Trophoblast cell (in vitro differentiated cells and primary cell): ENCODE measurements around the gene CNOT6.
A peak's percentile ranks its signal among the peaks of the same experiment; 100 is the strongest.

Experiments used
- DNase-seq, 2 donors: peaks; one replicate each; pipeline ENCODE4 v3.0.0-alpha.2; 2016
- H2AFZ ChIP-seq: 2 replicates; pipeline ENCODE4 v1.6.1; 2013; ENCODE audit warnings: low read length, moderate library complexity, mild to moderate bottlenecking; ENCODE audit not compliant: insufficient read depth, poor library complexity
- H2AK5ac ChIP-seq: 2 replicates; pipeline ENCODE4 v1.6.1; 2013; ENCODE audit warnings: mild to moderate bottlenecking, low read length
- H2BK120ac ChIP-seq: 2 replicates; pipeline ENCODE4 v1.6.1; 2013; ENCODE audit warnings: low read length, mild to moderate bottlenecking, moderate library complexity; ENCODE audit not compliant: insufficient read depth, poor library complexity
- H2BK12ac ChIP-seq: 2 replicates; pipeline ENCODE4 v1.6.1; 2013; ENCODE audit warnings: mild to moderate bottlenecking, low read length, moderate library complexity
- H2BK5ac ChIP-seq: 2 replicates; pipeline ENCODE4 v1.6.1; 2013; ENCODE audit warnings: low read length, low read depth, moderate library complexity, mild to moderate bottlenecking; ENCODE audit not compliant: poor library complexity
- H3K14ac ChIP-seq: 2 replicates; pipeline ENCODE4 v1.6.1; 2013; ENCODE audit warnings: mild to moderate bottlenecking, low read length
- H3K18ac ChIP-seq: 2 replicates; pipeline ENCODE4 v1.6.1; 2013; ENCODE audit warnings: mild to moderate bottlenecking, low read length
- H3K23ac ChIP-seq: 2 replicates; pipeline ENCODE4 v1.6.1; 2013; ENCODE audit warnings: low read length
- H3K27ac ChIP-seq: 2 replicates; pipeline ENCODE4 v1.5.1; 2013; ENCODE audit warnings: low read depth, mild to moderate bottlenecking, inconsistent platforms, low read length, moderate library complexity
- H3K27me3 ChIP-seq: 2 replicates; pipeline ENCODE4 v1.6.1; 2013; ENCODE audit warnings: inconsistent platforms, mild to moderate bottlenecking, low read length, moderate library complexity; ENCODE audit not compliant: insufficient read depth
- H3K36me3 ChIP-seq, 2 experiments: 1 replicate in 1 of 2; 2 replicates in 1 of 2; pipeline ENCODE4 v1.6.1; 2013; ENCODE audit warnings: low read length in 2 of 2, mild to moderate bottlenecking in 2 of 2, moderate library complexity in 1 of 2; ENCODE audit not compliant: insufficient read depth in 2 of 2, control insufficient read depth in 1 of 2
- H3K4ac ChIP-seq: 2 replicates; pipeline ENCODE4 v1.6.1; 2013; ENCODE audit warnings: low read depth, mild to moderate bottlenecking, low read length, moderate library complexity
- H3K4me1 ChIP-seq, 2 experiments: 1 replicate in 1 of 2; 2 replicates in 1 of 2; pipeline ENCODE4 v1.6.1; 2013; ENCODE audit warnings: low read length in 2 of 2, mild to moderate bottlenecking in 2 of 2, moderate library complexity in 1 of 2; ENCODE audit not compliant: insufficient read depth in 2 of 2, control insufficient read depth in 1 of 2
- H3K4me2 ChIP-seq: 2 replicates; pipeline ENCODE4 v1.6.1; 2013; ENCODE audit warnings: inconsistent platforms, mild to moderate bottlenecking, low read length, moderate library complexity
- H3K4me3 ChIP-seq: 2 replicates; pipeline ENCODE4 v1.5.1; 2013; ENCODE audit warnings: mild to moderate bottlenecking, low read depth, low read length, inconsistent platforms
- H3K79me1 ChIP-seq: one replicate; pipeline ENCODE4 v1.6.1; 2013; ENCODE audit warnings: low read length
- H3K79me2 ChIP-seq: 2 replicates; pipeline ENCODE4 v1.6.1; 2013; ENCODE audit warnings: low read length, mild to moderate bottlenecking; ENCODE audit not compliant: control insufficient read depth, insufficient read depth, poor library complexity
- H3K9ac ChIP-seq: 2 replicates; pipeline ENCODE4 v1.6.1; 2013; ENCODE audit warnings: mild to moderate bottlenecking, low read length
- H3K9me3 ChIP-seq: 2 replicates; pipeline ENCODE4 v1.6.1; 2013; ENCODE audit warnings: low read depth, mild to moderate bottlenecking, control low read depth, inconsistent platforms, low read length; ENCODE audit not compliant: insufficient read depth
- H4K12ac ChIP-seq: 2 replicates; pipeline ENCODE4 v1.6.1; 2013; ENCODE audit warnings: low read depth, mild to moderate bottlenecking, low read length, moderate library complexity
- H4K8ac ChIP-seq: 2 replicates; pipeline ENCODE4 v1.6.1; 2013; ENCODE audit warnings: low read depth, mild to moderate bottlenecking, low read length, moderate library complexity
- H4K91ac ChIP-seq: one replicate; pipeline ENCODE4 v1.6.1; 2013; ENCODE audit warnings: low read depth, mild to moderate bottlenecking, low read length, moderate library complexity
- WGBS: extraction: QIAGEN DNeasy Blood & Tissue Kit; methylation state at CpG from one replicate; pipeline ENCODE4 v1.1.7; 2013; ENCODE audit warnings: missing lambda C conversion rate; ENCODE audit not compliant: insufficient read length, insufficient coverage; ENCODE audit errors: extremely low coverage; 5-methylcytosine and 5-hydroxymethylcytosine counted together

The CNOT6 gene

DNA sequence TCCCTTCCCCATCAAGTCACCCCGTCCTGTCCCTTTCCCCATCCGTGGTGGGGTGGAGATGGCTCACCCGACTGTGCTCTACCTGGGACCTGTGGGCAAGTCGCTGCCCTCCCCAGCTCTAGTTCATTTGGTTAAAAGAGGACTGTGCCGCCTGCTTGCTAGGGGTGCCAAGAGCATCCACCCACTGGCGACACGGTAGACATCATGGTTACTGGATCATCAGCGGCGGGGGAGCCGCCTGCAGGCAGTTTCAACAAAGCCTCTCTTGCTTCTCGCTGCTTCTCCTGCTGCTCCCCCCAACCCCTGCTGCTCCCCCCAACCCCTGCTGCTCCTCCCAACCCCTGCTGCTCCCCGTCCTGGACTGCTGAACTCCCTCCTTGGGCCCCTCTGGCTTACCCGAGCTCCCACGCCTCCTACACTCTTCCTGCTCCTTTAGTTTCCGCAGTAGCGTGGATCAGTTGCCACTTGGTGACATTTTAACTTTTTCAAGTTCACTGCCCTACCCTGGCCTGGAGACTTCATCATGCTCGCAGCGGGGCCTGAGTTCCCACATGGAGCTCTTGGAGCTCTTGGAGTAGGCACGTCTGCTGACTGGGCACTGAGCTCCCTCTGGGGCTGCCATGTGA, 119.1 kb downstream of the CNOT6 start:
- no peak overlapping the region for H4K91ac ChIP-seq
- no peak overlapping the region for H2AK5ac ChIP-seq
- no peaks in the 10 kb centered on the region for H3K27me3 ChIP-seq
- no peak overlapping the region for H2BK5ac ChIP-seq
- H4K8ac ChIP-seq: no peak overlapping the region
- no peak overlapping the region for H2BK12ac ChIP-seq
- no peak overlapping the region for H3K23ac ChIP-seq
- H3K18ac ChIP-seq: no peak overlapping the region
- H3K79me1 ChIP-seq: no peaks in the 10 kb centered on the region
- no peak overlapping the region for H3K27ac ChIP-seq
- H3K4me1 ChIP-seq: no peaks in the 10 kb centered on the region
- no peaks in the 10 kb centered on the region for H3K79me2 ChIP-seq
- H3K4me2 ChIP-seq: no peak overlapping the region
- no peak overlapping the region for H2AFZ ChIP-seq
- no peak overlapping the region for H3K4ac ChIP-seq
- no peak overlapping the region for H3K4me3 ChIP-seq
- peaks cover 3% of the 10 kb centered on the region for H3K9me3 ChIP-seq
- H2BK120ac ChIP-seq: no peak overlapping the region
- H4K12ac ChIP-seq: no peak overlapping the region
- no peak overlapping the region for H3K14ac ChIP-seq
- no CpG with 5 or more reads among the region's 19 CpGs for WGBS
- no peaks in the 10 kb centered on the region for H3K36me3 ChIP-seq
- no peak overlapping the region for H3K9ac ChIP-seq
- DNase-seq: no peak

DNA sequence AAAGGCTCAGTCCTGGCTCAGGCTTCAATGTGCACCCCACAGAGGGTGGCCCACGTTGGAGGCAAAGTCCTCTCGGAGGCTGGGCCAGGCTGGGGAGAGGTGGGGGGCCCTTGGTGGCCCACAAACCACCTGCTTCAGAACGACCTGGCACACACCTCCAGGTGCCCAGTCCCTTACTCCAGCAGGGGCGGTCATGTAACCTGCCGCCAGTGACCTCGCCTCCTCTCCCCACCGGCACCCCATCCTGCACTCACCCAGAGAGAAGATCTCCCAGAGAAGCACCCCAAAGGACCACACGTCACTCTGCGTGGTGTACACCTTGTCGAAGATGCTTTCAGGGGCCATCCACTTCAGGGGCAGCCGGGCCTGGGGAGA, 119.6 kb downstream of the CNOT6 start:
- Histone ChIP-seq H2AFZ (no peak overlapping the region), H3K23ac (no peak overlapping the region), H4K12ac (no peak overlapping the region), H3K9me3 (peaks cover 3% of the 10 kb centered on the region), H3K27me3 (no peaks in the 10 kb centered on the region), H4K91ac (no peak overlapping the region), H3K79me1 (no peaks in the 10 kb centered on the region), H2BK5ac (no peak overlapping the region), H3K4ac (no peak overlapping the region), H3K18ac (no peak overlapping the region), H3K79me2 (no peaks in the 10 kb centered on the region), H3K4me3 (no peak overlapping the region), H3K36me3 (no peaks in the 10 kb centered on the region), H3K14ac (no peak overlapping the region), H3K4me1 (peaks cover 0 to 1% of the 10 kb centered on the region in 2 experiments), H3K27ac (no peak overlapping the region), H4K8ac (no peak overlapping the region), H2BK120ac (no peak overlapping the region), H3K9ac (no peak overlapping the region), H2AK5ac (no peak overlapping the region), H3K4me2 (no peak overlapping the region), H2BK12ac (no peak overlapping the region)
- DNase-seq: no peak
- no CpG with 5 or more reads among the region's 11 CpGs for WGBS

DNA sequence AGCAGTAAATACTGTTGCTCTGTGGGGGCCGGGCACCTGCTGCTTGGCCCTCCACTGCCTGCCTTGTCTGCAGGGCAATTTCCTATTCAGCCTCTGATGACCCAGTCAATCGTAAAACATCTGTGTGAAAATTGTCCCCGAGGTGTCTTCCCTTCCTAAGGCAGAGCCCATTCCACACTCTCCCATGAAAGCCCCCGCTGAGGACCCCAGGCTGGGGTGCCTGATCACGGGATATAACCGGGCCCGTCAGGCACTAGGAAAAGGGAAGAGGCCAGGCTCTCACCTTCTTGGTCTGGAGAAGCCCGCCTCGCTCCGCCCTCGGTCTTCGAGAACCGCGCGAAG, 124.3 kb downstream of the CNOT6 start:
- H3K4ac ChIP-seq: no peak overlapping the region
- no peak overlapping the region for H2BK12ac ChIP-seq
- no peak for DNase-seq
- WGBS: no CpG with 5 or more reads among the region's 15 CpGs
- no peak overlapping the region for H4K8ac ChIP-seq
- H2AFZ ChIP-seq: peak overlapping the region; percentile 18
- H3K4me1 ChIP-seq: peaks cover 0 to 3% of the 10 kb centered on the region in 2 experiments
- no peak overlapping the region for H3K14ac ChIP-seq
- no peak overlapping the region for H3K27ac ChIP-seq
- no peak overlapping the region for H3K9ac ChIP-seq
- no peaks in the 10 kb centered on the region for H3K79me2 ChIP-seq
- H3K79me1 ChIP-seq: no peaks in the 10 kb centered on the region
- H3K4me3 ChIP-seq: no peak overlapping the region
- H2BK5ac ChIP-seq: no peak overlapping the region
- peaks cover 12% of the 10 kb centered on the region for H3K9me3 ChIP-seq
- H2BK120ac ChIP-seq: no peak overlapping the region
- H2AK5ac ChIP-seq: no peak overlapping the region
- no peaks in the 10 kb centered on the region for H3K27me3 ChIP-seq
- no peak overlapping the region for H4K12ac ChIP-seq
- H4K91ac ChIP-seq: no peak overlapping the region
- no peak overlapping the region for H3K18ac ChIP-seq
- H3K23ac ChIP-seq: no peak overlapping the region
- H3K36me3 ChIP-seq: no peaks in the 10 kb centered on the region
- H3K4me2 ChIP-seq: peak overlapping the region; percentile 94

DNA sequence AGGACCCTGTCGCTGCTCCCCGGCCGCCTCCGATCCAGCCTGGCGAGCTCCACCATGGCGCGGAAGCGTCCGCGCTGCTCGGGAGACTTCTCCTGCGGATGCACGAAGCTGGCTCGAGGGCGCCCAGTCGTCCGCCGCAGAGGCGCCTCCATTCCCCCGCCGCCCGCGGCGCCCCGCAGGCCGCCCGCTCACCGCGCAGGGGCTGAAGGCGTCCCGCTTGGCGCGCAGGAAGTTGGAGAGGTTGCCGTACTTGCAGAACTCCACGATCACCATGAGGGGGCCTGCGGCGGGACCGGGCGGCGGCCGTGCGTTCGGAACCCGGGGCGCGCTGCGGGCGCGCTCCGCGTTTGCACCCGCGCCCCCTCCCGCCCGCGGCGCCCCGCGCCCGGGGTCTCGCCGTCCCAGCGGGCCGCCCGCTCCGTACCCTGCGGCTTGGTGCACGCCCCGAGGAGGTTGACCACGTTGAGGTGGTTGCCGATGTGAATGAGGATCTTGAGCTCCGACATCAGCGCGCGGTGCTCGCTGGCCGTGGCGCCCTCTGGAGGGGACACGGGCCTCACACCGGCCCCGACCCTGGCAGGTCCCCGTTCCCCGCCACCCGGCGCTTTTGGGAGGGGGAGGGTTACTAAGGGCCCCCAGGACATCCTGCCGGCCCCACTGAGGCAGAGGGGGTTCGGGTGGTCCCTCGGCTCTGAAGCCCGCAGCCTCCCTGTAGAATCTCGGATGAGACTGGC, 124.8 kb downstream of the CNOT6 start:
- Histone ChIP-seq H3K79me1 (no peaks in the 10 kb centered on the region), H3K36me3 (no peaks in the 10 kb centered on the region), H3K4ac (no peak overlapping the region), H3K4me2 (peak overlapping the region; percentile 94), H4K12ac (no peak overlapping the region), H3K27me3 (no peaks in the 10 kb centered on the region), H2AFZ (peak overlapping the region; percentile 18), H3K23ac (no peak overlapping the region), H3K9me3 (peaks cover 12% of the 10 kb centered on the region), H2BK12ac (no peak overlapping the region), H2BK120ac (no peak overlapping the region), H4K8ac (no peak overlapping the region), H2BK5ac (no peak overlapping the region), H3K79me2 (no peaks in the 10 kb centered on the region), H4K91ac (no peak overlapping the region), H3K4me3 (peak overlapping the region; percentile 67), H3K9ac (no peak overlapping the region), H3K4me1 (peaks cover 0 to 3% of the 10 kb centered on the region in 2 experiments), H3K27ac (no peak overlapping the region), H3K14ac (no peak overlapping the region), H2AK5ac (no peak overlapping the region), H3K18ac (no peak overlapping the region)
- no CpG with 5 or more reads among the region's 90 CpGs for WGBS
- DNase-seq: peak in 1 of 2 donors; percentile 60
